ENCODE results near the gene ILDR1. TPM values are rescaled to one million over a fixed set of nuclear protein-coding genes. Genes with fewer than 3 reads are reported as not detected.

Gene ILDR1
- total and polyA plus RNA-seq, 2 experiments from 2014 or later: 0.66 to 0.97 TPM

- Histone ChIP-seq H3K27ac (ENCODE audit: low read depth) (no peak overlapping the region), H3F3A (replicated peaks; ENCODE audit: low read depth) (no peaks in the 10 kb centered on the region), H3K36me3 (ENCODE audit: insufficient read depth) (no peaks in the 10 kb centered on the region), H3K4me1 (ENCODE audit: insufficient read depth) (0 out of 2 replicates have a peak, but pooled peaks cover 3% of the 10 kb centered on the region), H3K27me3 (ENCODE audit: insufficient read depth) (no peaks in the 10 kb centered on the region), H2AFZ (no peak overlapping the region), H3K79me2 (replicated peaks; ENCODE audit: insufficient read depth) (no peaks in the 10 kb centered on the region), H3K4me3 (no peak overlapping the region), H3K9me2 (ENCODE audit: insufficient read depth) (no peaks in the 10 kb centered on the region), H4K20me1 (replicated peaks; ENCODE audit: insufficient read depth) (no peaks in the 10 kb centered on the region), H3K4me2 (no peak overlapping the region)
- Mint-ChIP-seq H3K9me3 (no peaks in the 10 kb centered on the region), H3K27me3 (ENCODE audit: insufficient read depth, low read depth, poor library complexity) (peaks cover 3% of the 10 kb centered on the region), H3K36me3 (ENCODE audit: low read depth) (no peaks in the 10 kb centered on the region; the same call in 2 of the 3 replicates), H3K4me3 (no peak overlapping the region), H3K4me1 (peaks cover 9% of the 10 kb centered on the region), H3K27ac (no peak overlapping the region)
- ATAC-seq (no peak), DNase-seq (ENCODE audit: low spot score) (no peak)
- no peak for TF ChIP-seq CREB1 (CRISPR knock-in tag; IDR thresholded peaks at IDR 0.05; ENCODE audit: low read depth)
- TF ChIP-seq CTCF (conservative IDR thresholded peaks at IDR 0.05; ENCODE audit: low read depth in 2 of 2): no peak
Measured at GRCh38 chr3:121992601-121993560, 29.2 kb downstream of the ILDR1 start.

GRCh38 chr3:121989943-121990342, 32.1 kb downstream of the ILDR1 start:
- Histone ChIP-seq H3K27ac (ENCODE audit: low read depth) (no peak overlapping the region), H3K9me2 (ENCODE audit: insufficient read depth) (no peaks in the 10 kb centered on the region), H3K4me3 (no peak overlapping the region), H2AFZ (no peak overlapping the region), H4K20me1 (replicated peaks; ENCODE audit: insufficient read depth) (no peaks in the 10 kb centered on the region), H3K4me2 (no peak overlapping the region), H3K27me3 (ENCODE audit: insufficient read depth) (no peaks in the 10 kb centered on the region), H3K4me1 (ENCODE audit: insufficient read depth) (no peaks in the 10 kb centered on the region), H3F3A (replicated peaks; ENCODE audit: low read depth) (no peaks in the 10 kb centered on the region), H3K79me2 (replicated peaks; ENCODE audit: insufficient read depth) (no peaks in the 10 kb centered on the region), H3K36me3 (ENCODE audit: insufficient read depth) (no peaks in the 10 kb centered on the region)
- DNase-seq (ENCODE audit: low spot score) (peak; percentile 48), ATAC-seq (peak; percentile 69)
- Mint-ChIP-seq H3K9me3 (no peaks in the 10 kb centered on the region; the same call in 2 of the 3 replicates), H3K27ac (no peak overlapping the region), H3K36me3 (ENCODE audit: low read depth) (no peaks in the 10 kb centered on the region), H3K4me1 (no peaks in the 10 kb centered on the region), H3K4me3 (no peak overlapping the region), H3K27me3 (ENCODE audit: insufficient read depth, low read depth, poor library complexity) (no peaks in the 10 kb centered on the region)
- peak; percentile 41 to 66 for TF ChIP-seq CTCF (conservative IDR thresholded peaks at IDR 0.05; ENCODE audit: low read depth in 2 of 2)
- no peak for TF ChIP-seq NANOG (IDR thresholded peaks at IDR 0.05; ENCODE audit: borderline replicate concordance)

- no peaks in the 10 kb centered on the region for H3K9me2 ChIP-seq (ENCODE audit: insufficient read depth)
- no peak overlapping the region for H3K4me2 ChIP-seq
- H3K4me3 ChIP-seq: no peak overlapping the region
- H3K36me3 ChIP-seq (ENCODE audit: insufficient read depth): no peaks in the 10 kb centered on the region
- no peak overlapping the region for H2AFZ ChIP-seq
- Mint-ChIP-seq H3K36me3 (ENCODE audit: low read depth) (peaks cover 10% of the 10 kb centered on the region; the same call in 2 of the 3 replicates), H3K4me3 (no peak overlapping the region), H3K4me1 (no peaks in the 10 kb centered on the region), H3K27me3 (ENCODE audit: insufficient read depth, low read depth, poor library complexity) (no peaks in the 10 kb centered on the region), H3K9me3 (peaks cover 10% of the 10 kb centered on the region), H3K27ac (no peak overlapping the region)
- H3K27me3 ChIP-seq (ENCODE audit: insufficient read depth): no peaks in the 10 kb centered on the region
- H4K20me1 ChIP-seq (replicated peaks; ENCODE audit: insufficient read depth): no peaks in the 10 kb centered on the region
- H3F3A ChIP-seq (replicated peaks; ENCODE audit: low read depth): no peaks in the 10 kb centered on the region
- no peaks in the 10 kb centered on the region for H3K79me2 ChIP-seq (replicated peaks; ENCODE audit: insufficient read depth)
- no peak for DNase-seq (ENCODE audit: low spot score)
- no peak for ATAC-seq
- H3K27ac ChIP-seq (ENCODE audit: low read depth): no peak overlapping the region
- no peak for TF ChIP-seq REST (IDR thresholded peaks at IDR 0.05; ENCODE audit: unreplicated experiment)
- TF ChIP-seq EZH2 (IDR thresholded peaks at IDR 0.05; ENCODE audit: low read depth, unreplicated experiment): no peak
- no peak for TF ChIP-seq ETS1 (IDR thresholded peaks at IDR 0.05)
- TF ChIP-seq POLR2AphosphoS5 (IDR thresholded peaks at IDR 0.05; ENCODE audit: low read depth): no peak
- no peak for TF ChIP-seq STAT1 (IDR thresholded peaks at IDR 0.05; ENCODE audit: unreplicated experiment)
- no peak for TF ChIP-seq JUNB (IDR thresholded peaks at IDR 0.05; ENCODE audit: unreplicated experiment)
- no peak for TF ChIP-seq NANOG (IDR thresholded peaks at IDR 0.05; ENCODE audit: borderline replicate concordance)
- H3K4me1 ChIP-seq (ENCODE audit: insufficient read depth): no peaks in the 10 kb centered on the region
Measured at GRCh38 chr3:121988146-121988545, 33.9 kb downstream of the ILDR1 start.
